Mucosa of rectum (tissue), 2 donors: Measurements from ENCODE around the gene TTC31.
A peak's percentile ranks its signal among the peaks of the same experiment; 100 is the strongest.
"Not testable (repeated sequence)": the region's sequence is repeated elsewhere in the genome, so short reads cannot be mapped to it uniquely, and the experiment has no call there.

Experiments used
- H3K27ac ChIP-seq, 2 donors: one replicate each; pipeline ENCODE4 v1.7.0; 2013; ENCODE audit warnings: inconsistent platforms in 2 of 2, low read depth in 2 of 2, low read length in 2 of 2
- H3K27me3 ChIP-seq, 2 donors: one replicate each; pipeline ENCODE4 v1.7.0; 2013; ENCODE audit warnings: low read length in 2 of 2; ENCODE audit not compliant: control insufficient read depth in 2 of 2, insufficient read depth in 2 of 2
- H3K36me3 ChIP-seq, 2 donors: one replicate each; pipeline ENCODE4 v1.7.0; 2013; ENCODE audit warnings: low read length in 2 of 2; ENCODE audit not compliant: control insufficient read depth in 2 of 2, insufficient read depth in 2 of 2
- H3K4me1 ChIP-seq, 2 donors: one replicate each; pipeline ENCODE4 v1.7.0; 2013; ENCODE audit warnings: low read length in 2 of 2, mild to moderate bottlenecking in 1 of 2; ENCODE audit not compliant: control insufficient read depth in 2 of 2, insufficient read depth in 2 of 2
- H3K4me3 ChIP-seq, 2 donors: one replicate each; pipeline ENCODE4 v1.7.0; 2013; ENCODE audit warnings: low read length in 2 of 2
- H3K9ac ChIP-seq, 2 donors: one replicate each; pipeline ENCODE4 v1.7.0; 2013; ENCODE audit warnings: low read length in 2 of 2, low read depth in 1 of 2, mild to moderate bottlenecking in 1 of 2
- H3K9me3 ChIP-seq, 2 donors: one replicate each; pipeline ENCODE4 v1.7.0; 2013; ENCODE audit warnings: low read length in 2 of 2; ENCODE audit not compliant: control insufficient read depth in 2 of 2
- donor health status: healthy.
- donor health status: Normal muscosa, but diverticular disease.

The TTC31 gene

DNA sequence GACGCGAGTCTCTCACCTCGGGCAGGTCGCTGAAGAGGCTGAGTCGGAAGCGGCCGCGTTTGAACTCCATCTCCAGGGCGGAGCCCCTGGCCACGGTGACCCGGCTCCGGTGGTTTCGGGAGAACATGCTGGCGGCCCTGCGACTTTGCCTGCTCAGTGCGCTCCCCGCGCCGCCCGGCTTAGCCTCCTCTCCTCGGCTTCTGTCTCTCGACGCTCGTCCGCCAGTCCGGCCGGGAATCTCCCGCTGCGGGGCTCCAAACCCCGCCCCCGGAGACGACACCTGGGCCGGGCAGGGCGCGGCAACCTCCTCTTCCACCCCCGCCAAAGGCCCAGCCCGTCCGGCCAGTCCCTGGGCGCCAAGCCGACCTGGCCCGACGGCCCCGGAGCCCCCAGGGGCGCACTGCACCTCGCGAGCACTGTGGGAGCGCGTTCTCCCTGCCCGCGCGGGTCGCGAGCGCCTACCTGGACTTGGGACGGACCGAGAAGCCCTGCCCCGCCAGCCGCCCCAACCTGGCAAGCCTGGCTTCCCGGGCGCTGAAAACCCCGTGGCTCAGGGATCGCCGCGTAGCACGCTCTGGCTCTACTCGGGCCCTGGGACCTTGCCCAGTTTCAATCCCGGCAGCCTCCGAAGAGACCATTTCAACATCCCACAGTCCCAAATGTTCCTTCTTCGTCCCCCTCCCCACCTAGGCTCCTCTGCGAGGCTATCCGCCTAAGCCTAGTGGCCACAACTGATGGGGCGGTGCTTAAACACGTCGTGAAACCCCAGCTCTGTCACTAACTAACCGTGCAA lies 41.0 kb upstream of the TTC31 start, which contains the start of gene RTKN:
RTKN (minus strand) TSS at position 248 of the 793 bp plus-strand sequence; CDS start at position 127, 121 bp downstream.
- Histone ChIP-seq H3K4me3 (peak within 1 kb of the TSS; percentile 76), H3K27me3 (peaks cover 0 to 3% of the 10 kb centered on the region in 2 donors), H3K4me1 (peaks cover 14 to 26% of the 10 kb centered on the region in 2 donors), H3K36me3 (no peaks in the 10 kb centered on the region), H3K9me3 (no peaks in the 10 kb centered on the region), H3K27ac (peak within 1 kb of the TSS; percentile 95 to 98), H3K9ac (peak within 1 kb of the TSS; percentile 91)

GRCh38 chr2:74442483-74443297 lies 40.2 kb upstream of the TTC31 start:
- not testable (repeated sequence) for H3K9me3 ChIP-seq, H3K36me3 ChIP-seq, H3K27me3 ChIP-seq
- peaks cover 14 to 26% of the 10 kb centered on the region in 2 donors for H3K4me1 ChIP-seq
- peak overlapping the region; percentile 95 to 98 for H3K27ac ChIP-seq
- H3K9ac ChIP-seq = peak overlapping the region; percentile 86 to 91
- peak overlapping the region; percentile 76 for H3K4me3 ChIP-seq

- no peak overlapping the region for H3K9ac ChIP-seq
- peaks cover 12 to 17% of the 10 kb centered on the region in 2 donors for H3K4me1 ChIP-seq
- no peaks in the 10 kb centered on the region for H3K36me3 ChIP-seq
- peaks cover 0 to 3% of the 10 kb centered on the region in 2 donors for H3K27me3 ChIP-seq
- no peak overlapping the region for H3K27ac ChIP-seq
- H3K4me3 ChIP-seq = no peak overlapping the region
- no peaks in the 10 kb centered on the region for H3K9me3 ChIP-seq
Measured at GRCh38 chr2:74444498-74445318, 38.2 kb upstream of the TTC31 start.

DNA sequence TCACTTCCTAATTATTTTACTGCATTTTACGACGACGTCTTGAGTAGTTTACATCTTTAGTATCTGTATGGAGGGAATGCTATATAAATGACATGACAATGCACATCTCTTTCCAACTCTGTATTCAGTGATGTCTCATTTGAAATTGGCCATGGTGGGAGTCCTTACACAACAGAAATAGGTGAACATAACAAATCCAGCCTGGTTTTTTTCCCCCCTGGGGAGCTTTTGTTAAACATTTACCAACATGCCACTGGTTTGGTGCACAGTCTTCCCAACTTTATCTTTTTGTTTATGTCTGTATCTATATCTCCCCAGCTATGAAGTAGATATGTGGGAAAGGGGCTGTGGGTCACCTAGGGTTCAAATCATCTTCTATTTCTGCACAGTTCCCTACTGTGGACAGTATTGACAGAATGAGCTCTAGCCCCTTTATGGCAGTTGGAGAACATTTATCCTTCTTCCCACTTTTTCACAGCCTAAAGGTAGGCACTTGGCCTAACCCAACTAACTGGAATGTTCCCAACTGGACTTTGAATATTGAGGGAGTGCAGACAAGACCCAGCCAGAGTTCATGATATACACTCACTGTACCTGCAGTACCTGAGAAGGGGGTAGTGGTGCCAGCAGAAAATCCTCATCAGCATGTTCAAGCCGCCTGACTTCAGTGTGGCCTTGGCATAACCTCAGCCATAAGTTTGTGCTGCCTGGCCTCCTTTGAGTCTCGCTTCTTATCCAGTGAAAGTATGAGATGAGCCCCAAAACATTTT lies 35.5 kb upstream of the TTC31 start:
- H3K36me3 ChIP-seq = no peaks in the 10 kb centered on the region
- no peaks in the 10 kb centered on the region for H3K27me3 ChIP-seq
- no peaks in the 10 kb centered on the region for H3K9me3 ChIP-seq
- no peak overlapping the region for H3K4me3 ChIP-seq
- no peak overlapping the region for H3K27ac ChIP-seq
- H3K4me1 ChIP-seq = peaks cover 4 to 5% of the 10 kb centered on the region in 2 donors
- H3K9ac ChIP-seq = no peak overlapping the region

- Histone ChIP-seq H3K27me3 (no peaks in the 10 kb centered on the region), H3K4me1 (peaks cover 0 to 4% of the 10 kb centered on the region in 2 donors), H3K9me3 (no peaks in the 10 kb centered on the region), H3K36me3 (no peaks in the 10 kb centered on the region), H3K9ac (no peak overlapping the region), H3K27ac (no peak overlapping the region), H3K4me3 (no peak overlapping the region)
Measured at GRCh38 chr2:74448771-74449170, 34.1 kb upstream of the TTC31 start.

- Histone ChIP-seq H3K4me3 (no peak overlapping the region), H3K4me1 (peaks cover 6 to 7% of the 10 kb centered on the region in 2 donors), H3K27ac (no peak overlapping the region), H3K36me3 (no peaks in the 10 kb centered on the region), H3K9ac (no peak overlapping the region), H3K27me3 (no peaks in the 10 kb centered on the region), H3K9me3 (no peaks in the 10 kb centered on the region)
Measured at GRCh38 chr2:74450570-74451190, 32.2 kb upstream of the TTC31 start.

DNA sequence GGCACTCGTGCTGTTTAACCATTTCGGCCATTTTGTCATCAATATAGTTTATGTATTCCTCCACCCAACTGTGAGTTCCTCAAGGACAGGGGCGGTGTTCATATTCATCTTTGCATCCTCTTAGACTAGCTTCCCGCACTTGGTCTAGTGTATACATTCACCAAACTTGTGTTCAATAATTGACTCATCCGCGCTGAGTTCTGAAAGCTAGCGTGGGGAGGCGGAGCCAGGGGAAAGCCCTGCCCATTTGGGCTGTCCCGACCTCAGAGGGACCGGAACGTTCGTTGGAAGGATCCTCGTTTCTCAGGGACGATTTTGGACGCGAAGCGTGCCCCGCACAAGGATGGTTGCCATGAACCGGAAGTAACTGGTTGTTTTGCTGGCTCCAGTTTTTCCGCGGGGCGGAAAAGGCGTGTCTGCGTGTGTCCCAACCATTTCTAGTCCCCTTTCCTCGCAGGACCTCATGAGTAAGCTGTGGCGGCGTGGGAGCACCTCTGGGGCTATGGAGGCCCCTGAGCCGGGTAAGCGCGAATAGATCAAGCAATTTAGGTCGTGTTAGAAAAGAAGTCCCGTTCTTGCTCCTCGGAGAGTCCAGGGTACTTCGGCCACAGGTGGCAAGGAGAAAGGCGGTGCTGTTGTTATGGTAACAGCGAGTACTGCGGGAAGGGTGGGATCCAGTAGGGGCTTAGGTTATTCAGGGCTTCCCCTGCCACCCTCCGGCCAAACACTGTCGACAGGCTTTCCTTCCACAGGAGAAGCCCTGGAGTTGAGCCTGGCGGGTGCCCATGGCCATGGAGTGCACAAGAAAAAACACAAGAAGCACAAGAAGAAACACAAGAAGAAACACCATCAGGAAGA lies 28.0 kb upstream of the TTC31 start, which contains the start of gene INO80B:
INO80B (plus strand) TSS at position 434 of the 858 bp plus-strand sequence; CDS start at position 464, 30 bp downstream.
- peak within 1 kb of the TSS; percentile 79 to 95 for H3K4me3 ChIP-seq
- no peaks in the 10 kb centered on the region for H3K9me3 ChIP-seq
- H3K4me1 ChIP-seq = peaks cover 25 to 26% of the 10 kb centered on the region in 2 donors
- no peaks in the 10 kb centered on the region for H3K27me3 ChIP-seq
- peak within 1 kb of the TSS; percentile 79 to 80 for H3K9ac ChIP-seq
- peaks cover 0 to 3% of the 10 kb centered on the region in 2 donors for H3K36me3 ChIP-seq
- H3K27ac ChIP-seq = peak within 1 kb of the TSS in 1 of 2 donors; percentile 63

DNA sequence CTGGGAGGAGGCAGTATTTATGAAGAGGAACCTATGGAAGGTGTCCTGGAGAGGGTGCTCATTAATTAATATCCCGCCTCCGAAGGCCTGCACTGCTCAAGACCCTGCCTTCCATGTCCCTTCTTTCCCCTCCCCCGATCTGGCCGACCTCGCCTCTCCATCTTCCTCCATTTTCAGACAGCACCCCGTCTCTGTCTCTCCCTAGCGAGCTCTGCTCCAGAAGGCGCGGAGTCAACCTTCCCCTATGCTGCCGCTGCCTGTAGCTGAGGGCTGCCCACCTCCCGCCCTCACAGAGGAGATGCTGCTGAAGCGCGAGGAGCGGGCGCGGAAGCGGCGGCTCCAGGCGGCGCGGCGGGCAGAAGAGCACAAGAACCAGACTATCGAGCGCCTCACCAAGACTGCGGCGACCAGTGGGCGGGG lies 25.7 kb upstream of the TTC31 start:
- Histone ChIP-seq H3K27ac (peak overlapping the region; percentile 94 to 100), H3K9ac (peak overlapping the region; percentile 71 to 77), H3K27me3 (no peaks in the 10 kb centered on the region)

More for the DNA sequence above, 25.7 kb upstream of the TTC31 start:
- Histone ChIP-seq H3K9me3 (no peaks in the 10 kb centered on the region), H3K4me3 (peak overlapping the region; percentile 82 to 91), H3K4me1 (peaks cover 25 to 26% of the 10 kb centered on the region in 2 donors), H3K36me3 (peaks cover 8 to 11% of the 10 kb centered on the region in 2 donors)
